Immature natural killer cell (primary cell): ENCODE measurements around the gene FADD. TPM values are rescaled to one million over a fixed set of nuclear protein-coding genes. Genes with fewer than 3 reads are reported as not detected.

ENCODE experiments used
- DNase-seq, 3 donors: peaks; one replicate each; pipeline ENCODE4 v3.0.0; 2022; ENCODE audit warnings: mixed read lengths in 1 of 3
- H3K27ac Mint-ChIP-seq, 6 donors: one replicate each; pipeline ENCODE4 v1.8.0; 2020; ENCODE audit warnings: mixed read lengths in 6 of 6, mild to moderate bottlenecking in 5 of 6, inconsistent platforms in 4 of 6, moderate library complexity in 3 of 6
- H3K27me3 Mint-ChIP-seq, 3 donors: one replicate each; pipeline ENCODE4 v1.8.0; 2020 to 2021; ENCODE audit warnings: low read depth in 3 of 3, mild to moderate bottlenecking in 3 of 3, mixed read lengths in 3 of 3, moderate library complexity in 3 of 3, inconsistent platforms in 1 of 3
- H3K36me3 Mint-ChIP-seq, 3 donors: one replicate each; pipeline ENCODE4 v1.8.0; 2020; ENCODE audit warnings: mixed read lengths in 3 of 3, inconsistent platforms in 2 of 3, mild to moderate bottlenecking in 2 of 3
- H3K4me1 Mint-ChIP-seq, 2 donors: one replicate each; pipeline ENCODE4 v1.8.0; 2020; ENCODE audit warnings: inconsistent platforms in 2 of 2, mild to moderate bottlenecking in 2 of 2, mixed read lengths in 2 of 2, moderate library complexity in 1 of 2
- H3K4me3 Mint-ChIP-seq, 5 donors: one replicate each; pipeline ENCODE4 v1.8.0; 2020; ENCODE audit warnings: mild to moderate bottlenecking in 5 of 5, mixed read lengths in 5 of 5, inconsistent platforms in 3 of 5, moderate library complexity in 3 of 5
- H3K9me3 Mint-ChIP-seq, 6 donors: one replicate each; pipeline ENCODE4 v1.8.0; 2020; ENCODE audit warnings: mild to moderate bottlenecking in 6 of 6, mixed read lengths in 6 of 6, inconsistent platforms in 4 of 6, moderate library complexity in 3 of 6
- polyA plus RNA-seq, 3 donors: library from polyadenylated mRNA; unstranded; fragments of 300-500 nt; fragmentation: Illumina TruSeq; gene quantifications; one replicate each; pipeline ENCODE4 v1.2.3, GENCODE V29; 2021

Gene FADD
- polyA plus RNA-seq, 3 donors from 2014 or later, result 9.6 to 21.5 (median 12.6) TPM

DNA sequence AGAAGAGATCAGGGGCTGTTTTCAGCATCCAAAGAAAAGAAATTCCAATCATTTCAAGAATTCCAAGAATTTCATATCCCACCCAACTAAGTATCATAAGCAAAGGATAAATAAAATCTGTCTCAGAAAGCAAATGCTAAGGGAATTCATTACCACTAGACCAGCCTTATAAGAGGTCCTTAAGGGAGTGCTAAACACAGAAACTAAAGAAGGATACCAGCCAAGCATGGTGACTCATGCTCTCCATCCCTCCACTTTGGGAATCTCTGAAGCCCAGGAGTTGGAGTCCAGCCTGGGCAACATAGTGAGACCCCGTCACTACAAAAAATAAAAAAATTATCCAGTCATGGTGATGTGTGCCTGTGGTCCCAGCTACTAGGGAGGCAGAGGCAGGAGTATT lies 17.8 kb downstream of the FADD start:
- no peaks in the 10 kb centered on the region for H3K4me1 Mint-ChIP-seq
- H3K27ac Mint-ChIP-seq, result no peak overlapping the region
- DNase-seq, result no peak
- H3K9me3 Mint-ChIP-seq, result no peaks in the 10 kb centered on the region
- no peaks in the 10 kb centered on the region for H3K36me3 Mint-ChIP-seq
- H3K4me3 Mint-ChIP-seq, result no peak overlapping the region
- peaks cover 3 to 13% (median 12%) of the 10 kb centered on the region in 3 donors for H3K27me3 Mint-ChIP-seq

DNA sequence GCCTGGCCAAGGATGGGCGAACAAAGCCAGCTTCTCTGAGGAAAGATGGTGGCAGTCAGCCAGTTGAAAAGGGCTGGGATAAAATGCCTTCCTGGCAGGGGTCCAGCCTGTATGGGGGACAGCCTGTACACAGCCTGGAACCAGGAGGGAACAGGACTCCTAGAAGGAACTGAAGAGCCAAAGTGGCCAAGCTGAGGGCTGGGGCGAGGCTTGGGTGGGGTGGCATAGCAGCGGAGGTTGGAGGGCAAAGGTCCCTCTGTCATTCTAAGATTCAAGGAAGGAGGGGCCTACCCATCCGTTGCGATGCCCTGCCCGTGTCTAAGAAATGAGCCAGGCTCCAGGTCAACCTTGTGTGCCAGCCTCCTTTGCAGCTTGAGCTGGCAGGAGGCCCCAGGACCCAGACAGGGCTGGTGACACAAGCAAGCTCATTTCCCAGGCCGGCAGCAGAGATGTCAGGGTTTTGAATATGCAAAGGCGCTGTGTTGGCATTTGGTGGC lies 22.6 kb downstream of the FADD start:
- H3K27ac Mint-ChIP-seq, result no peak overlapping the region
- no peaks in the 10 kb centered on the region for H3K36me3 Mint-ChIP-seq

DNA sequence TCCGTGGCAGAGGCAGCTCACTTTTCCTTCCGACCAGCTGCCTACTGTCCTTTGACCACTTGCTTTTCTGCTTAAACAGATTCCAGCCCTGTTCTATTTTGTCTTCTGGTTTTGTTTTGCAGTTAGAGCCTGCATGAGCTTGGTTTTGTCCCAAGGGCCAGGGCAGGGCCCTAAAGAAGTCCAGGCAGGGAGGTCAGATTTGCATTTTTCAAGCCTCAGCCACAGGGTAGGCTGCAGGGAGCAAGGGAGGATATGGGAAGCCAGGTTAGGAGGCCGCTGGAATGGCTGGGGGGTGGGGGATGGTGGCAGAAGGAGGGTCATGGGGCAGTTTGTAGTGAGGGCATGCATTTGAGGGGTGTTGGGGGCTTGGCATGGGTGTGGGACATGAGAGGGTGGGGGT lies 23.1 kb downstream of the FADD start:
- Mint-ChIP-seq H3K27ac (no peak overlapping the region), H3K4me3 (no peak overlapping the region), H3K9me3 (no peaks in the 10 kb centered on the region), H3K36me3 (no peaks in the 10 kb centered on the region), H3K27me3 (peaks cover 0 to 6% (median 3%) of the 10 kb centered on the region in 3 donors), H3K4me1 (no peaks in the 10 kb centered on the region)
- DNase-seq, result no peak

More for the DNA sequence above, 22.6 kb downstream of the FADD start:
- peaks cover 0 to 6% (median 3%) of the 10 kb centered on the region in 3 donors for H3K27me3 Mint-ChIP-seq
- no peak for DNase-seq
- no peak overlapping the region for H3K4me3 Mint-ChIP-seq
- H3K9me3 Mint-ChIP-seq, result no peaks in the 10 kb centered on the region
- H3K4me1 Mint-ChIP-seq, result no peaks in the 10 kb centered on the region

DNA sequence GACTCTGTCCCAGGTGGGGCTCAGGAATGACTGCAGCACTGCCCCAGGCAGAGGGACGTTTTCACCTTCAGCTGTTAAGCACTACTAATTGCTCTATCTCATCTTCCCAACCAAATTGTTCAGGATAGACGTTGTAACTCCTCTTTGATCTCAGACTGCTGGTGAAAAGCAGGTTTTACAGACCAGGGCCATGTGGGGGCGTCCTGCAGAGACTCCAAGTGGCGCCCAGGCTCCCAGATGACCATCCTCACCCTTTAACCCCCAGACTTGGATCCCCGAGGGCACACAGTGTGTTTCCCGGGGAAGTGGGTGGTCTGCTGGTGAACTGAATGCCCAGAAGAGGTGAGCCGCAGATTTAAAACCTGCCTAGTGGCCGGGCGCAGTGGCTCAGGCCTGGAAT lies 23.9 kb downstream of the FADD start:
- Mint-ChIP-seq H3K27me3 (peaks cover 3 to 6% (median 3%) of the 10 kb centered on the region in 3 donors), H3K36me3 (no peaks in the 10 kb centered on the region), H3K4me3 (no peak overlapping the region), H3K27ac (no peak overlapping the region), H3K4me1 (no peaks in the 10 kb centered on the region), H3K9me3 (no peaks in the 10 kb centered on the region)
- DNase-seq, result no peak

DNA sequence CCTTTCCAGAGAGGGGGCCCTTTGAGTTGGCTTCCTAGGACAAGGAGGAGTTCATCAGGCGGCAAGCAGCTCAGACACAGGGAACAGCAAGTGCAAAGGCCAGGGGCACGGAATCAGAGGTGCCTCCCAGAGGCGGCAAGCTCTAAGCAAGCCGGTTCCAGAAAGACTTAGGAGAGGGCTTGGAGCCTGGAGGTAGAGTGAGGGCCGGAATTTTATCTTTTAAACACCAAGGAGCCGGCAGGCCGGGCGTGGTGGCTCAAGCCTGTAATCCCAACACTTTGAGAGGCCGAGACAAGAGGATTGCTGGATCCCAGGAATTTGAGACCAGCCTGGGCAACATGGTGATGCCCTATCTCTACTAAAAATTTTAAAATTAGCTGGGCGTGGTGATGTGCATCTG lies 26.6 kb downstream of the FADD start:
- DNase-seq, result no peak
- no peak overlapping the region for H3K27ac Mint-ChIP-seq
- H3K27me3 Mint-ChIP-seq, result peaks cover 3 to 9% (median 3%) of the 10 kb centered on the region in 3 donors
- H3K4me1 Mint-ChIP-seq, result no peaks in the 10 kb centered on the region
- no peak overlapping the region for H3K4me3 Mint-ChIP-seq
- H3K36me3 Mint-ChIP-seq, result no peaks in the 10 kb centered on the region
- no peaks in the 10 kb centered on the region for H3K9me3 Mint-ChIP-seq

DNA sequence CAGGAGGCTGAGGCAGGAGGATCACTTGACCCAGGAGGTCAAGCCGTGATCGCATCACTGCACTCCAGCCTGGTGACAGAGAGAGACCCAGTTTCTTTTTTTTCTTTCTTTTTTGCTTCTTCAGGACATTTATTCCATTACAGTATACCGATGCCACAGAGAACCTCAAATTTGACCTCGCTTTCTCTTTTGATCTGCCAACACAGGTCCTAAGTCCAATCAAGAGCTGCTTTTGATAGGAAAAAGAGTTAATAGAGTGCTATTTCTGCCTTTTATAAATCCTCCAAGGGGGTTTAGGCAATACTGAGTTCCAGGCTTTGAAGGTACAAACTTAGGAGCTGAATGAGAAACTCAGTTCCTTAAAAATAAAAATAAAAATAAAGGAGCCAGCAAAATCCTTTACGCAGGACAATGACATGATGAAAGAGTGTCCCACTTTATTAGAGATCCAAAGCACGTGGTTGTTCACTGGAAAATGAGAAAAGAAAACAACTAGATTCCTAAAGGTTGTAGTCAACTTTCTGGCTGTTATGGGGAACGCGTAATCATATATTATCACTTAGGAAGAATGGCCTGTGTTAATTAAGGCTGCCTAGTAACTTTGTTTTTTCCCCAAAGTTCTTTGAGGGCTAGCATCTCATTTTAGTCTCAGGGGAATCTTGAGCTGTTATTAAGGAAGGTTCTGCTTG lies 27.2 kb downstream of the FADD start:
- Mint-ChIP-seq H3K4me1 (no peaks in the 10 kb centered on the region), H3K27ac (no peak overlapping the region), H3K4me3 (no peak overlapping the region), H3K27me3 (peaks cover 3 to 9% (median 3%) of the 10 kb centered on the region in 3 donors), H3K36me3 (no peaks in the 10 kb centered on the region), H3K9me3 (no peaks in the 10 kb centered on the region)
- no peak for DNase-seq

DNA sequence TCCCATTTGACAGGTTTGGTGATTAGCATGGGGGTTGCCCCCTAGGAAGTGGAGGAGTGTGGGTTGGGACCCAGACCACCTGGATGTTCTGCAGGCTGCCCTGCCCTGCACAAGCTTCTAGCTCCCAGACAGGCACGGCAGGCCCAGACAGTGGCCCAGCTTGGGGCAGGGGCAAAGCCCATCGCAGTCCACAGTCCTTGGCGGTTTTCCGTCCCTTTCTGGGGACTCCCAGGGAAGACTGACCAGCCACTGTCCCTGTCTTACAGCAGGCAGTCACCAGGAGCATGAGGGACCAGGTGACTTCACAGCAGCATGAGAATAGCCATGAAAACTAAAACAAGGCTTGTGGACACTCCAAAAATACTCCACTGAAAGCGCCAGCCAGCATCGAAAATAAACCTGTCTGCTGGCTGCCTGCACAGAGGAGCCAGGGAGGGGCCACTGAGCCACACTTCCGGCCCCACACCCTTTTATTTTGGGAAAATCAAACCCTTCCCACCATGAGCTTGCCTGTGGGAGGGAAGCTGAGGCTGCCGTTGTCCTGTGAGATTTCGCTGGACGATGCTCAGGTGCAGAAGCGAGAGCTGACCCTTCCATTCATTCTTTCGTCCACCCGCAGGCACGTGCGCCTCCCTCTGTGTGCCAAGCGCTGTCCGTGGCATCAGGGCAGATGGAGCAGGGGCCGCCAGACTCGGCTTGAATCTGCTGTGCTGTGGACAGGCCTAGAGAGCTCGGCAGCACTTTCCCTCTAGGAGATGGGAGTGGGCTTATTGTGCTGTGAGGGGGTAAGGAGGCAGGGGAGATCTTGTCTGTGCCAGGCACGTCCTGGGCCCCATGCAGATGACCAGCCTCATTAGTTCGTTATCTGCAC lies 28.0 kb downstream of the FADD start:
- Mint-ChIP-seq H3K4me3 (no peak overlapping the region), H3K27me3 (peaks cover 3 to 4% (median 3%) of the 10 kb centered on the region in 3 donors), H3K9me3 (no peaks in the 10 kb centered on the region), H3K4me1 (no peaks in the 10 kb centered on the region), H3K36me3 (no peaks in the 10 kb centered on the region), H3K27ac (no peak overlapping the region)
- DNase-seq, result no peak

DNA sequence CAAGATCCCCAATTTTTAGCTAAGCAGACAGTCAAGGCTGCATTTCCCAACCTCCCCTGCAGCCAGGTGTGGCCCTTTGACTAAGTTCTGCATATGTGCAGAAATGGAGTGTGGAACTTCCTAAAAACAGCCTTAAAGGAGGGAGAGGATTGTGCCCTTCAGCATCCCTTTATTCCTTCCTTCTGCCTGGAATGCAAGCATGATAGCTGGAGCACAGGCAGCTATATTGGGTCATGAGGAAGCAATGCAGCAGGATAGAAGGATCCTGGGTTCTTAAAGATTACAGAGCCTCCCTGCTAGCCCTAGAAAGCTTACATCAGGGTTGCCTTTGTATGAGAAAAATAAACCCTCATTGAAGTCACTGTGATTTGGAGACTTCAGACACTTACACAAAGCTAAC lies 29.9 kb downstream of the FADD start:
- Mint-ChIP-seq H3K9me3 (no peaks in the 10 kb centered on the region), H3K36me3 (no peaks in the 10 kb centered on the region), H3K4me3 (no peak overlapping the region), H3K27me3 (peaks cover 3 to 4% (median 3%) of the 10 kb centered on the region in 3 donors), H3K27ac (no peak overlapping the region), H3K4me1 (no peaks in the 10 kb centered on the region)
- no peak for DNase-seq

DNA sequence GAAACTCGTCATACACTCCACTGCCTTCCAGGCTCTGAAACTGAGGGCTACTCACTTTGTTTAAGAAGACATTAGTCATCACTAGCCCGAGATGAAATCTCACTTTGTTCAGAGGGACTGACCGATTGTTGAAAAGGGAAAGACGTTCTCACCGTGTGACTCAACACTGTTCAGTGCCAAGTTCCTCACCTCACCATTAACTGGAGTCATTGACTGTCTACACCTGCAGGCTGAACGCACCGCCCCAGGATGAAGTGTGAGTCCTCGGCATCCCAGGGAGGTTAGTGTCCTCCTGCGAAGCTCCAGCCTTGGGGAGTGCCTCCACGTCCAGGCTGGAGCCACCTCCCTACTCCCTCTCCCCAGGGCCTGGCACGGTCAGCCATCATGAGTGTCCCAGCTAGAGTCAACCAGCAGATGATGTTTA lies 30.4 kb downstream of the FADD start:
- no peak for DNase-seq

DNA sequence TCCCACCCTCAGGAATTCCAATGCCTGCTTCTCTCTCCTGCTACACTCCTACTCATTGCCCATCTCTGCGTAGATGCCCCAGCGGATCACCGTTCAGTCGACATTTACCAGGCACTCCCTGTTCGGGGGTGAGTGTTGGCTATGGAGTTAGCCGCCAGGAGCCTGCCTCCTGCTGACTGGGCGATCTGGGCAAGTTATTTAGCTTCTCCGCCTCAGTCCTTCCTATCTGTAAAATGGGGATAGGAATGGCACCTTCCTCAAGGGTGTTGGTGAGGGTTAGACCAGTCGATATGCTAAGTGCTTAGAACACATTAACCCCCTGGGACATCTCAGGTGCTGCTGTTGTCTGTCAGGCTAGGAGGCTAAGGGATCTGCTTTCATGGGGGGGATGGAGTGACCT lies 30.9 kb downstream of the FADD start:
- Mint-ChIP-seq H3K4me3 (no peak overlapping the region), H3K9me3 (no peaks in the 10 kb centered on the region), H3K27me3 (peaks cover 3 to 4% (median 3%) of the 10 kb centered on the region in 3 donors), H3K4me1 (no peaks in the 10 kb centered on the region), H3K27ac (no peak overlapping the region), H3K36me3 (no peaks in the 10 kb centered on the region)
- DNase-seq, result no peak

More for the DNA sequence above, 30.4 kb downstream of the FADD start:
- Mint-ChIP-seq H3K4me3 (no peak overlapping the region), H3K36me3 (no peaks in the 10 kb centered on the region), H3K27ac (no peak overlapping the region), H3K4me1 (no peaks in the 10 kb centered on the region), H3K9me3 (no peaks in the 10 kb centered on the region), H3K27me3 (peaks cover 3 to 4% (median 3%) of the 10 kb centered on the region in 3 donors)

DNA sequence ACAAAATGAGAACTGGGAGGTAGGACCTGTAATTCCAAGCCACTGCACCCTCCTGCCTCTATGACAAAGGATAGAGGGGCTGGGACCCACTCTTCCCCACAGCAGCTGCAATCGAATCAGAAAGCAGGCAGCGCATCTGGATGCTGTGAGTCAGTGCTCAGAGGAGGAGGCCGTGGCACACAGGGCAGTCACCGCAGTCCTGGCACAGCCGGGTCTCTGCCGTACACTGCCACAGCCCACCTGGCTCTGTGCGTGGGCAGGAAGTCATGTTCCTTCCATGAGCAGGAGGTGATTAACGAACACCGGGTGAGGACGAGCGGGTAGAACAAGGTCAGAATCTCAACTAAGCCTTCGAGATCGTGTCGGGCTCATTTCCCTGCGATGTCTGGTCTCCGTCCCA lies 37.2 kb downstream of the FADD start:
- no peak for DNase-seq
- Mint-ChIP-seq H3K9me3 (no peaks in the 10 kb centered on the region), H3K27me3 (peaks cover 7 to 10% (median 8%) of the 10 kb centered on the region in 3 donors), H3K4me3 (no peak overlapping the region), H3K27ac (no peak overlapping the region), H3K4me1 (no peaks in the 10 kb centered on the region), H3K36me3 (no peaks in the 10 kb centered on the region)

DNA sequence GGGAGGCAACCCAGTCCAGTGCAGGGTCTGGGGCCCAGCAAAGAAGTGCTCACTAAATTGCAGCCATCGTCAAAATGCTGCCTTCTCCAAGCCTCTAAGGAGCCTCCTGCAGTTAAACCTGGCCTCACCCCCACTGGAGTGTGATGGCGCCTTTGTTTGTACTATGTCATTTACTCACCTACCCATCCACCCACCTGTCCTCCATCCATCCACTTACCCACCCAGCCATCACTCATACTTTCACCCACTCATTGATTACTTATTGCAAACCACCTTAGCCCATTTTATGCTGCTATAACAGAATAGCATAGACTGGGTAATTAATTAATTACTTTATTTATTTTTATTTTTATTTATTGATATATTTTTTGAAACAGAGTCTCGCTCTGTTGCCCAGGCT lies 38.6 kb downstream of the FADD start:
- Mint-ChIP-seq H3K9me3 (no peaks in the 10 kb centered on the region), H3K4me1 (no peaks in the 10 kb centered on the region), H3K4me3 (no peak overlapping the region)

DNA sequence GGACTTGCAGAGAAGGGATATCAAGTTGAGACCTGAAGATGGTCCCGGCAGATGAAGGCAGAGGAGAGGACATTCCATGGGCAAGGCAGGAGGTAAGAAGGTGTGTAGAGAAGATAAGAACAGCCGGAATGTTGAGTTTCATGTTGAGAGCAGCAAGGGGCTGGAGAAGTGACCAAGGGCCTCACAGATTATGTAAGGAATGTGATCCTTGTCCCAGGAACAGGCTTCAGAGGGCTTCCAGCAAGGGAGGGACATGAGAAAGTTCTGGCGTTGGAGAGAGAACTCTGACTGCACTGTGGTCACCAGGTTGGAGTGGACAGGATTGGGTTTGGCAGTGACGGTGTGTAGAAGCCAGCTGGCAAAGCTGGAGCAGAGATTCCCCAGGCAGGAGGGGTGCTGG lies 39.8 kb downstream of the FADD start:
- H3K9me3 Mint-ChIP-seq, result no peaks in the 10 kb centered on the region
- DNase-seq, result no peak
- H3K36me3 Mint-ChIP-seq, result no peaks in the 10 kb centered on the region
- peaks cover 7 to 12% (median 10%) of the 10 kb centered on the region in 3 donors for H3K27me3 Mint-ChIP-seq
- H3K4me3 Mint-ChIP-seq, result no peak overlapping the region
- H3K4me1 Mint-ChIP-seq, result no peaks in the 10 kb centered on the region
- no peak overlapping the region for H3K27ac Mint-ChIP-seq

More for the DNA sequence above, 38.6 kb downstream of the FADD start:
- H3K27me3 Mint-ChIP-seq, result peaks cover 7 to 10% (median 8%) of the 10 kb centered on the region in 3 donors
- no peaks in the 10 kb centered on the region for H3K36me3 Mint-ChIP-seq
- no peak for DNase-seq
- no peak overlapping the region for H3K27ac Mint-ChIP-seq

DNA sequence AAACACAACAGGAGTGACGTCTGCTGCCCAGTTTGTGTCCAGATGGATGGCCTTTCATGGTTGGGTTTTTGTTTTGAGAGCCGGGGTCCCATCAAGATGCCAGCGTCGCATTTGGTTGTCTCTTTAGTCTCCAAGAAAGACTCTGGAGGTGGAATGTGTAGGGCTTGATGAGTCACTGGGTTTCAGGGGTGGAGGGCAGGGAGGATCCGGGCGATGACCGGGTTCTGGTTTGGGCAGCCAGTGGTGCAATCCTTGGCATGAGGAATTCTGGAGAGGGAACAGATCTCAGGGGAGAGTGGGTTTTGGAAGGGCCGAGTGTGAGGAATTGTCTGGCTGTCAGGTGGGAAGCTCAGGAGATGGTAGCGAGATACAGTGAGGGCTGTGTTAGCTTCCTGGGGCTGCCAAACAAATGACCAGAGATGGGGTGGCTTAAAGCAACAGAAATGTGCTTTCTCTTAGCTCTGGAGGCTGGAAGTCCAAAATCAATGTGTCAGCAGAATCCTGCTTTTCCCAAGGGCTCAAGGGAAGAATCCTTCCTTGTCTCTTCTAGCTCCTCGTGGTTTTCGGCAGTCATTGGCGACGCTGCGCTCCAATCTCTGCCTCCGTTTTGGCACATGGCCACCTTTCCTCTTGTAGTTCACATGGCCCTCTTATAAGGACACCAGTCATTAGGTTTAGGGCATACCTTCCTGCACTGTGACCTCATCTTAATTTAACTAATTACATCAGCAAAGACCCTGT lies 41.0 kb downstream of the FADD start:
- Mint-ChIP-seq H3K4me3 (no peak overlapping the region), H3K36me3 (no peaks in the 10 kb centered on the region), H3K9me3 (no peaks in the 10 kb centered on the region), H3K27me3 (peaks cover 7 to 12% (median 10%) of the 10 kb centered on the region in 3 donors), H3K27ac (no peak overlapping the region), H3K4me1 (no peaks in the 10 kb centered on the region)
- no peak for DNase-seq
